Vagina (tissue), 2 donors: ENCODE data around the gene HSPA14. TPM values are rescaled to one million over a fixed set of nuclear protein-coding genes. Genes with fewer than 3 reads are reported as not detected.

Source experiments
- DNase-seq, 2 donors: peaks; one replicate each; pipeline ENCODE4 v3.0.0-alpha.2; 2017; ENCODE audit errors: extremely low spot score in 2 of 2
- H3K27ac ChIP-seq: fragments of 200-600 bp; sonication (generic); one replicate; pipeline ENCODE4 v1.5.1; 2019
- H3K27me3 ChIP-seq: fragments of 200-600 bp; sonication (generic); one replicate; pipeline ENCODE4 v1.5.1; 2019
- H3K36me3 ChIP-seq, 2 donors: fragments of 200-600 bp; sonication (generic); one replicate each; pipeline ENCODE4 v1.5.1; 2017 to 2019
- H3K4me1 ChIP-seq: fragments of 200-600 bp; sonication (generic); one replicate; pipeline ENCODE4 v1.5.1; 2019
- H3K4me3 ChIP-seq, 2 donors: fragments of 200-600 bp; sonication (generic); 1 replicate in 1 of 2; 2 replicates in 1 of 2; pipeline ENCODE4 v1.5.1; 2016 to 2019
- H3K9me3 ChIP-seq: fragments of 200-600 bp; sonication (generic); one replicate; pipeline ENCODE4 v1.5.1; 2019
- POLR2A ChIP-seq, 2 donors: fragments of 450-650 bp; IDR thresholded peaks; one replicate each; pipeline ENCODE4 v1.6.1; 2017; ENCODE audit warnings: antibody characterized with exemption in 2 of 2, mild to moderate bottlenecking in 2 of 2, moderate library complexity in 2 of 2
- POLR2AphosphoS5 ChIP-seq, 2 donors: sonication (generic); formaldehyde crosslinking; IDR thresholded peaks; one replicate each; pipeline ENCODE4 v1.9.0; 2017; ENCODE audit warnings: antibody characterized with exemption in 2 of 2, mild to moderate bottlenecking in 2 of 2, low read depth in 1 of 2; ENCODE audit not compliant: insufficient read depth in 1 of 2
- intact Hi-C: fragments of 100-400 bp; cut with DNase I; formaldehyde crosslinking; loops from one replicate; pipeline ENCODE4 v1.15.1; 2023
- total RNA-seq: library from RNA; depleted of rRNA; stranded (reverse); fragments of >200 nt; gene quantifications from one replicate; pipeline ENCODE4 v1.2.3, GENCODE V29; 2016
- TF ChIP-seq, protein P1 (sequence below), 3 experiments: fragments of 450-650 bp in 2 of 3; fragments of 200-600 bp in 1 of 3; sonication (generic) in 1 of 3; IDR thresholded peaks; one replicate each; pipeline ENCODE4 v1.5.1; 2017 to 2019; ENCODE audit warnings: antibody characterized with exemption in 3 of 3, mild to moderate bottlenecking in 2 of 3, moderate library complexity in 2 of 3

HSPA14 gene
- total RNA-seq, 1 donor from 2014 or later, result 8.3 TPM

GRCh38 chr10:14911801-14912200 lies 73.7 kb downstream of the HSPA14 start:
- intact Hi-C loops, result no loop called here
- Histone ChIP-seq H3K4me3 (no peak overlapping the region), H3K27ac (no peak overlapping the region), H3K9me3 (no peaks in the 10 kb centered on the region), H3K36me3 (peaks cover 5 to 38% of the 10 kb centered on the region in 2 donors), H3K27me3 (no peaks in the 10 kb centered on the region), H3K4me1 (peaks cover 8% of the 10 kb centered on the region)
- TF ChIP-seq POLR2AphosphoS5 (IDR thresholded peaks at IDR 0.05; ENCODE audit: insufficient read depth in 1 of 2, low read depth in 1 of 2) (no peak), POLR2A (IDR thresholded peaks at IDR 0.05) (no peak)
- TF ChIP-seq, protein P1, sequence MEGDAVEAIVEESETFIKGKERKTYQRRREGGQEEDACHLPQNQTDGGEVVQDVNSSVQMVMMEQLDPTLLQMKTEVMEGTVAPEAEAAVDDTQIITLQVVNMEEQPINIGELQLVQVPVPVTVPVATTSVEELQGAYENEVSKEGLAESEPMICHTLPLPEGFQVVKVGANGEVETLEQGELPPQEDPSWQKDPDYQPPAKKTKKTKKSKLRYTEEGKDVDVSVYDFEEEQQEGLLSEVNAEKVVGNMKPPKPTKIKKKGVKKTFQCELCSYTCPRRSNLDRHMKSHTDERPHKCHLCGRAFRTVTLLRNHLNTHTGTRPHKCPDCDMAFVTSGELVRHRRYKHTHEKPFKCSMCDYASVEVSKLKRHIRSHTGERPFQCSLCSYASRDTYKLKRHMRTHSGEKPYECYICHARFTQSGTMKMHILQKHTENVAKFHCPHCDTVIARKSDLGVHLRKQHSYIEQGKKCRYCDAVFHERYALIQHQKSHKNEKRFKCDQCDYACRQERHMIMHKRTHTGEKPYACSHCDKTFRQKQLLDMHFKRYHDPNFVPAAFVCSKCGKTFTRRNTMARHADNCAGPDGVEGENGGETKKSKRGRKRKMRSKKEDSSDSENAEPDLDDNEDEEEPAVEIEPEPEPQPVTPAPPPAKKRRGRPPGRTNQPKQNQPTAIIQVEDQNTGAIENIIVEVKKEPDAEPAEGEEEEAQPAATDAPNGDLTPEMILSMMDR (IDR thresholded peaks at IDR 0.05), result no peak
- no peak for DNase-seq

DNA sequence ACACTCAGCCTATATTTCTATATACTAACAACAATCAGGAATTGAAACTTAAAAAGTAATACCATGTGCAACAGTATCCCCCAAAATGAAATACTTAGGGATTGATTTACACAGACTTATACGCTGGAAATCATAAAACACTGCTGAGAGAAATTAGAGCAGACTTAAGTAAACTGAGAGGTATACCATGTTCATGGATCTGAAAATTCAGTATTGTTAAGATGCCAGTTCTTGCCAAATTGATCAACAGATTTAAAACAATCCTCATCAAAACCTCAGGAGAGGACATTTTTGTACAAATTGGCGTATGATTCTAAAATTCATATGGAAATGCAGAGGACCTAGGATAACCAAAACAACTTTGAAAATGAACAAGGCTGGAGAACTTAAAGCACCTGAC lies 78.5 kb downstream of the HSPA14 start:
- Histone ChIP-seq H3K4me3 (no peak overlapping the region), H3K4me1 (peaks cover 8% of the 10 kb centered on the region), H3K9me3 (peaks cover 7% of the 10 kb centered on the region), H3K27ac (no peak overlapping the region), H3K27me3 (no peaks in the 10 kb centered on the region), H3K36me3 (peaks cover 5 to 63% of the 10 kb centered on the region in 2 donors)
- no peak for DNase-seq
- TF ChIP-seq POLR2A (IDR thresholded peaks at IDR 0.05) (no peak), POLR2AphosphoS5 (IDR thresholded peaks at IDR 0.05; ENCODE audit: insufficient read depth in 1 of 2, low read depth in 1 of 2) (no peak)
- TF ChIP-seq, protein P1 (IDR thresholded peaks at IDR 0.05), result no peak
- intact Hi-C loops, result no loop called here

- H3K27ac ChIP-seq, result no peak overlapping the region
- DNase-seq, result no peak
- H3K36me3 ChIP-seq, result peaks cover 0 to 71% of the 10 kb centered on the region in 2 donors
- no peak overlapping the region for H3K4me3 ChIP-seq
- TF ChIP-seq POLR2AphosphoS5 (IDR thresholded peaks at IDR 0.05; ENCODE audit: insufficient read depth in 1 of 2, low read depth in 1 of 2), result no peak
- H3K9me3 ChIP-seq, result peaks cover 7% of the 10 kb centered on the region
- intact Hi-C loops, result no loop called here
- H3K27me3 ChIP-seq, result no peaks in the 10 kb centered on the region
- H3K4me1 ChIP-seq, result peaks cover 8% of the 10 kb centered on the region
These were observed 79.7 kb downstream of the HSPA14 start for GRCh38 chr10:14917827-14918226.

DNA sequence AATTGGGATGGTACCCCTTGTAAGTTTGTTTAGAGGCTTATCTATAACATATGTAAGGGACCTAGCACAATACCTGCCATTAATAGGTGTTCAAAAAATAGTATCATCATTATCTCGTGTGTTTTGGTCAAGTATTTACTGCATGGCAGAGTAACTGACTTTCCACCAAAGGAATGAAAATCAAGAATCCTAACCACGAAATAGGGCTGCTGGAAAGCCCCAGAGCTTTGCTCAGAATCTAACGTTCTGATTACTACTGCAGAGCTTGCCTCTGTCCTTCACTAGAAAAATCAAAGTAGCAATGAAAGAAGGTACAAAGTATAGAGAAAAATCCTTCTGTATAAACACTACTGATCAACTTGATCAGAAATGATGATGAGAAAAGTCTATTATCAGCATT lies 80.9 kb downstream of the HSPA14 start:
- TF ChIP-seq, protein P1 (IDR thresholded peaks at IDR 0.05), result no peak
- no peak for TF ChIP-seq POLR2A (IDR thresholded peaks at IDR 0.05)
- TF ChIP-seq POLR2AphosphoS5 (IDR thresholded peaks at IDR 0.05; ENCODE audit: insufficient read depth in 1 of 2, low read depth in 1 of 2), result no peak
- Histone ChIP-seq H3K4me1 (peaks cover 8% of the 10 kb centered on the region), H3K36me3 (peaks cover 0 to 83% of the 10 kb centered on the region in 2 donors), H3K27me3 (no peaks in the 10 kb centered on the region), H3K4me3 (no peak overlapping the region), H3K9me3 (peaks cover 7% of the 10 kb centered on the region), H3K27ac (no peak overlapping the region)
- DNase-seq, result no peak
- intact Hi-C loops, result no loop called here

Other genes with a start within 250 kb of the HSPA14 start
- gene FAM107B, start 63.4 kb upstream of the HSPA14 start, total RNA-seq, result 33.4 TPM
- 7.4 TPM for gene CDNF, start 269 bp upstream of the HSPA14 start, total RNA-seq
- 11.8 TPM for gene MSANTD7, start within 50 bp of the HSPA14 start, total RNA-seq
- gene SUV39H2, start 40.6 kb downstream of the HSPA14 start, total RNA-seq, result 6.9 TPM
- gene DCLRE1C, start 115.8 kb downstream of the HSPA14 start, total RNA-seq, result 13.5 TPM
- gene MEIG1, start 121.1 kb downstream of the HSPA14 start, total RNA-seq, result not detected
- gene OLAH, start 205.6 kb downstream of the HSPA14 start, total RNA-seq, result 4.9 TPM